ENCODE data around the gene RBM15B.
"Not testable (repeated sequence)": the region's sequence is repeated elsewhere in the genome, so short reads cannot be mapped to it uniquely, and the experiment has no call there.

The RBM15B gene

GRCh38 chr3:51384726-51385473 lies 6.2 kb upstream of the RBM15B start, which contains the start of gene MANF:
Gene MANF (plus strand): TSS chr3:51385291. CDS start chr3:51385343, 52 bp downstream.
- Histone ChIP-seq H3K4me3 (ENCODE audit: low read depth in 1 of 2, low read length in 2 of 2) (peak within 1 kb of the TSS; percentile 85 to 99), H3K27ac (ENCODE audit: low read depth, low read length) (peak within 1 kb of the TSS; percentile 94), H3K27me3 (ENCODE audit: control insufficient read depth in 1 of 2, insufficient read depth in 2 of 2, low read length in 2 of 2) (no peaks in the 10 kb centered on the region), H3K9ac (ENCODE audit: low read depth in 1 of 2, low read length in 2 of 2) (peak within 1 kb of the TSS; percentile 98), H3K9me3 (ENCODE audit: control insufficient read depth in 1 of 2, low read length in 2 of 2) (no peaks in the 10 kb centered on the region), H3K36me3 (ENCODE audit: control insufficient read depth in 1 of 2, insufficient read depth in 2 of 2, low read length in 2 of 2) (peaks cover 6 to 21% of the 10 kb centered on the region in 2 donors), H3K4me1 (ENCODE audit: control insufficient read depth in 1 of 2, insufficient read depth in 2 of 2, low read length in 2 of 2) (peaks cover 44 to 49% of the 10 kb centered on the region in 2 donors)

GRCh38 chr3:51385621-51386091 lies 5.4 kb upstream of the RBM15B start:
- H3K4me1 ChIP-seq (ENCODE audit: control insufficient read depth in 1 of 2, insufficient read depth in 2 of 2, low read length in 2 of 2) = peaks cover 52 to 57% of the 10 kb centered on the region in 2 donors
- H3K27ac ChIP-seq (ENCODE audit: low read depth, low read length) = no peak overlapping the region
- no peaks in the 10 kb centered on the region for H3K27me3 ChIP-seq (ENCODE audit: control insufficient read depth in 1 of 2, insufficient read depth in 2 of 2, low read length in 2 of 2)
- peak overlapping the region; percentile 81 to 85 for H3K4me3 ChIP-seq (ENCODE audit: low read depth in 1 of 2, low read length in 2 of 2)
- H3K9me3 ChIP-seq (ENCODE audit: control insufficient read depth in 1 of 2, low read length in 2 of 2) = no peaks in the 10 kb centered on the region
- H3K9ac ChIP-seq (ENCODE audit: low read depth in 1 of 2, low read length in 2 of 2) = peak overlapping the region; percentile 56 to 68
- peaks cover 6 to 23% of the 10 kb centered on the region in 2 donors for H3K36me3 ChIP-seq (ENCODE audit: control insufficient read depth in 1 of 2, insufficient read depth in 2 of 2, low read length in 2 of 2)

GRCh38 chr3:51386159-51386851 lies 4.8 kb upstream of the RBM15B start:
- H3K9ac ChIP-seq (ENCODE audit: low read depth in 1 of 2, low read length in 2 of 2) = peak overlapping the region; percentile 56 to 68
- peaks cover 6 to 23% of the 10 kb centered on the region in 2 donors for H3K36me3 ChIP-seq (ENCODE audit: control insufficient read depth in 1 of 2, insufficient read depth in 2 of 2, low read length in 2 of 2)
- peaks cover 53 to 60% of the 10 kb centered on the region in 2 donors for H3K4me1 ChIP-seq (ENCODE audit: control insufficient read depth in 1 of 2, insufficient read depth in 2 of 2, low read length in 2 of 2)
- no peaks in the 10 kb centered on the region for H3K27me3 ChIP-seq (ENCODE audit: control insufficient read depth in 1 of 2, insufficient read depth in 2 of 2, low read length in 2 of 2)
- H3K4me3 ChIP-seq (ENCODE audit: low read depth in 1 of 2, low read length in 2 of 2) = peak overlapping the region; percentile 81 to 85
- no peaks in the 10 kb centered on the region for H3K9me3 ChIP-seq (ENCODE audit: control insufficient read depth in 1 of 2, low read length in 2 of 2)
- H3K27ac ChIP-seq (ENCODE audit: low read depth, low read length) = no peak overlapping the region

- Histone ChIP-seq H3K9me3 (ENCODE audit: control insufficient read depth in 1 of 2, low read length in 2 of 2) (no peaks in the 10 kb centered on the region), H3K27ac (ENCODE audit: low read depth, low read length) (no peak overlapping the region), H3K4me1 (ENCODE audit: control insufficient read depth in 1 of 2, insufficient read depth in 2 of 2, low read length in 2 of 2) (peaks cover 53 to 61% of the 10 kb centered on the region in 2 donors), H3K27me3 (ENCODE audit: control insufficient read depth in 1 of 2, insufficient read depth in 2 of 2, low read length in 2 of 2) (no peaks in the 10 kb centered on the region), H3K36me3 (ENCODE audit: control insufficient read depth in 1 of 2, insufficient read depth in 2 of 2, low read length in 2 of 2) (peaks cover 6 to 23% of the 10 kb centered on the region in 2 donors), H3K9ac (ENCODE audit: low read depth in 1 of 2, low read length in 2 of 2) (peak overlapping the region; percentile 56 to 68), H3K4me3 (ENCODE audit: low read depth in 1 of 2, low read length in 2 of 2) (peak overlapping the region; percentile 81 to 85)
Measured at GRCh38 chr3:51386852-51387229, 4.2 kb upstream of the RBM15B start.

GRCh38 chr3:51387281-51387680 lies 3.8 kb upstream of the RBM15B start:
- Histone ChIP-seq H3K4me1 (ENCODE audit: control insufficient read depth in 1 of 2, insufficient read depth in 2 of 2, low read length in 2 of 2) (peaks cover 54 to 66% of the 10 kb centered on the region in 2 donors), H3K36me3 (ENCODE audit: control insufficient read depth in 1 of 2, insufficient read depth in 2 of 2, low read length in 2 of 2) (peaks cover 7 to 23% of the 10 kb centered on the region in 2 donors), H3K4me3 (ENCODE audit: low read depth in 1 of 2, low read length in 2 of 2) (peak overlapping the region in 1 of 2 donors; percentile 48), H3K9ac (ENCODE audit: low read depth in 1 of 2, low read length in 2 of 2) (peak overlapping the region in 1 of 2 donors; percentile 49)
- not testable (repeated sequence) for H3K27me3 ChIP-seq (ENCODE audit: control insufficient read depth in 1 of 2, insufficient read depth in 2 of 2, low read length in 2 of 2); H3K9me3 ChIP-seq (ENCODE audit: control insufficient read depth in 1 of 2, low read length in 2 of 2); H3K27ac ChIP-seq (ENCODE audit: low read depth, low read length)

GRCh38 chr3:51388286-51389029 lies 2.6 kb upstream of the RBM15B start:
- Histone ChIP-seq H3K4me1 (ENCODE audit: control insufficient read depth in 1 of 2, insufficient read depth in 2 of 2, low read length in 2 of 2) (peaks cover 64 to 76% of the 10 kb centered on the region in 2 donors), H3K36me3 (ENCODE audit: control insufficient read depth in 1 of 2, insufficient read depth in 2 of 2, low read length in 2 of 2) (peaks cover 16 to 31% of the 10 kb centered on the region in 2 donors), H3K9me3 (ENCODE audit: control insufficient read depth in 1 of 2, low read length in 2 of 2) (no peaks in the 10 kb centered on the region), H3K4me3 (ENCODE audit: low read depth in 1 of 2, low read length in 2 of 2) (peak overlapping the region in 1 of 2 donors; percentile 5), H3K27me3 (ENCODE audit: control insufficient read depth in 1 of 2, insufficient read depth in 2 of 2, low read length in 2 of 2) (no peaks in the 10 kb centered on the region), H3K9ac (ENCODE audit: low read depth in 1 of 2, low read length in 2 of 2) (peak overlapping the region in 1 of 2 donors; percentile 49), H3K27ac (ENCODE audit: low read depth, low read length) (no peak overlapping the region)

- H3K4me1 ChIP-seq (ENCODE audit: control insufficient read depth in 1 of 2, insufficient read depth in 2 of 2, low read length in 2 of 2) = peaks cover 65 to 79% of the 10 kb centered on the region in 2 donors
- no peak overlapping the region for H3K9ac ChIP-seq (ENCODE audit: low read depth in 1 of 2, low read length in 2 of 2)
- no peaks in the 10 kb centered on the region for H3K27me3 ChIP-seq (ENCODE audit: control insufficient read depth in 1 of 2, insufficient read depth in 2 of 2, low read length in 2 of 2)
- peaks cover 27 to 43% of the 10 kb centered on the region in 2 donors for H3K36me3 ChIP-seq (ENCODE audit: control insufficient read depth in 1 of 2, insufficient read depth in 2 of 2, low read length in 2 of 2)
- no peak overlapping the region for H3K27ac ChIP-seq (ENCODE audit: low read depth, low read length)
- no peaks in the 10 kb centered on the region for H3K9me3 ChIP-seq (ENCODE audit: control insufficient read depth in 1 of 2, low read length in 2 of 2)
- peak overlapping the region in 1 of 2 donors; percentile 50 for H3K4me3 ChIP-seq (ENCODE audit: low read depth in 1 of 2, low read length in 2 of 2)
Measured at GRCh38 chr3:51389423-51390183, 1.5 kb upstream of the RBM15B start.

- H3K36me3 ChIP-seq (ENCODE audit: control insufficient read depth in 1 of 2, insufficient read depth in 2 of 2, low read length in 2 of 2) = peaks cover 35 to 51% of the 10 kb centered on the region in 2 donors
- H3K27me3 ChIP-seq (ENCODE audit: control insufficient read depth in 1 of 2, insufficient read depth in 2 of 2, low read length in 2 of 2) = no peaks in the 10 kb centered on the region
- H3K9me3 ChIP-seq (ENCODE audit: control insufficient read depth in 1 of 2, low read length in 2 of 2) = no peaks in the 10 kb centered on the region
- peaks cover 67 to 82% of the 10 kb centered on the region in 2 donors for H3K4me1 ChIP-seq (ENCODE audit: control insufficient read depth in 1 of 2, insufficient read depth in 2 of 2, low read length in 2 of 2)
- peak overlapping the region; percentile 21 for H3K9ac ChIP-seq (ENCODE audit: low read depth in 1 of 2, low read length in 2 of 2)
- H3K27ac ChIP-seq (ENCODE audit: low read depth, low read length) = peak overlapping the region; percentile 3
- peak overlapping the region; percentile 46 to 50 for H3K4me3 ChIP-seq (ENCODE audit: low read depth in 1 of 2, low read length in 2 of 2)
Measured at GRCh38 chr3:51390246-51391074, 625 bp upstream of the RBM15B start.

Measured in duodenal mucosa (tissue), 2 donors.